Subcutaneous adipose tissue (tissue), 4 donors: Measurements from ENCODE around the gene S100A4. TPM values are rescaled to one million over a fixed set of nuclear protein-coding genes. Genes with fewer than 3 reads are reported as not detected.

ENCODE experiments used
- CTCF ChIP-seq: fragments of 450-650 bp; IDR thresholded peaks from one replicate; pipeline ENCODE4 v1.5.1; 2016; ENCODE audit warnings: low read depth, mild to moderate bottlenecking, control low read depth, antibody characterized with exemption, moderate library complexity
- total RNA-seq, 4 donors: library from RNA; depleted of rRNA; stranded (reverse); fragments of >200 nt; gene quantifications; one replicate each; pipeline ENCODE4 v1.1.0, GENCODE V29; 2016

S100A4 gene
- total RNA-seq, 4 donors from 2014 or later = 497 to 1,679 (median 1,241) TPM

- no peak for TF ChIP-seq CTCF
These were observed 18.4 kb upstream of the S100A4 start for GRCh38 chr1:153563991-153564390.

- TF ChIP-seq CTCF = no peak
These were observed 17.9 kb upstream of the S100A4 start for GRCh38 chr1:153563483-153563901.

GRCh38 chr1:153561466-153561985 lies 15.9 kb upstream of the S100A4 start:
- TF ChIP-seq CTCF = no peak

- no peak for TF ChIP-seq CTCF
These were observed 15.3 kb upstream of the S100A4 start for GRCh38 chr1:153560771-153561465.

- TF ChIP-seq CTCF = no peak
These were observed 14.6 kb upstream of the S100A4 start for GRCh38 chr1:153560241-153560640.

GRCh38 chr1:153557877-153558276 lies 12.3 kb upstream of the S100A4 start:
- no peak for TF ChIP-seq CTCF

- no peak for TF ChIP-seq CTCF
These were observed 10.7 kb upstream of the S100A4 start for GRCh38 chr1:153556348-153556747.
